ENCODE data around the gene ASTN2.

GRCh38 chr9:116502746-116503145 lies 912.1 kb downstream of the ASTN2 start:
- TF ChIP-seq POLR2A (IDR thresholded peaks at IDR 0.05) (no peak), POLR2AphosphoS5 (IDR thresholded peaks at IDR 0.05) (no peak)
- TF ChIP-seq, protein P1, sequence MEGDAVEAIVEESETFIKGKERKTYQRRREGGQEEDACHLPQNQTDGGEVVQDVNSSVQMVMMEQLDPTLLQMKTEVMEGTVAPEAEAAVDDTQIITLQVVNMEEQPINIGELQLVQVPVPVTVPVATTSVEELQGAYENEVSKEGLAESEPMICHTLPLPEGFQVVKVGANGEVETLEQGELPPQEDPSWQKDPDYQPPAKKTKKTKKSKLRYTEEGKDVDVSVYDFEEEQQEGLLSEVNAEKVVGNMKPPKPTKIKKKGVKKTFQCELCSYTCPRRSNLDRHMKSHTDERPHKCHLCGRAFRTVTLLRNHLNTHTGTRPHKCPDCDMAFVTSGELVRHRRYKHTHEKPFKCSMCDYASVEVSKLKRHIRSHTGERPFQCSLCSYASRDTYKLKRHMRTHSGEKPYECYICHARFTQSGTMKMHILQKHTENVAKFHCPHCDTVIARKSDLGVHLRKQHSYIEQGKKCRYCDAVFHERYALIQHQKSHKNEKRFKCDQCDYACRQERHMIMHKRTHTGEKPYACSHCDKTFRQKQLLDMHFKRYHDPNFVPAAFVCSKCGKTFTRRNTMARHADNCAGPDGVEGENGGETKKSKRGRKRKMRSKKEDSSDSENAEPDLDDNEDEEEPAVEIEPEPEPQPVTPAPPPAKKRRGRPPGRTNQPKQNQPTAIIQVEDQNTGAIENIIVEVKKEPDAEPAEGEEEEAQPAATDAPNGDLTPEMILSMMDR (IDR thresholded peaks at IDR 0.05), result no peak

Measured in transverse colon (tissue), 4 donors.